HG03457 (cell line): ENCODE data around the gene FXYD3.

ENCODE experiments used
- ATAC-seq: cut with Tn5 transposase; IDR thresholded peaks from one replicate; pipeline ENCODE4 v1.9.1; 2021; ENCODE audit warnings: moderate number of reproducible peaks; ENCODE audit not compliant: unreplicated experiment

The FXYD3 gene

GRCh38 chr19:35105411-35106290, 10.0 kb upstream of the FXYD3 start:
- no peak for ATAC-seq

DNA sequence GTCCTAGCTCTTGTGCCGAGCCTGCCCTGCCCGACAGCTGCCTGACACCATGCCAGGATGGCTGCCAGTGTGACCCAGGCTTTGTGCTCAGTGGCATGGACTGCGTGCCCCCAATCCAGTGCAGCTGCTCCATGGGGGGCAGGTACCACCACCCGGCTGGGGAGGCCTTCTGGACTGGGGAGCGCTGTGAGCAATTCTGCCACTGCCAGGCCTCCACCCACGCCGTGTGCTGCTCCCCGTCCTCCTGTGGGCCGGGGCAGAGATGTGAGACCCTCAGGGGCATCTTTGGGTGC, 9.4 kb upstream of the FXYD3 start:
- ATAC-seq, result no peak

- no peak for ATAC-seq
Observed at GRCh38 chr19:35106898-35107541, 8.6 kb upstream of the FXYD3 start.

- ATAC-seq, result no peak
Observed at GRCh38 chr19:35107545-35107944, 8.1 kb upstream of the FXYD3 start.

- no peak for ATAC-seq
Observed at GRCh38 chr19:35108730-35109129, 6.9 kb upstream of the FXYD3 start.

GRCh38 chr19:35109395-35110112, 6.1 kb upstream of the FXYD3 start:
- no peak for ATAC-seq

- no peak for ATAC-seq
Observed at GRCh38 chr19:35110974-35111373, 4.6 kb upstream of the FXYD3 start.

DNA sequence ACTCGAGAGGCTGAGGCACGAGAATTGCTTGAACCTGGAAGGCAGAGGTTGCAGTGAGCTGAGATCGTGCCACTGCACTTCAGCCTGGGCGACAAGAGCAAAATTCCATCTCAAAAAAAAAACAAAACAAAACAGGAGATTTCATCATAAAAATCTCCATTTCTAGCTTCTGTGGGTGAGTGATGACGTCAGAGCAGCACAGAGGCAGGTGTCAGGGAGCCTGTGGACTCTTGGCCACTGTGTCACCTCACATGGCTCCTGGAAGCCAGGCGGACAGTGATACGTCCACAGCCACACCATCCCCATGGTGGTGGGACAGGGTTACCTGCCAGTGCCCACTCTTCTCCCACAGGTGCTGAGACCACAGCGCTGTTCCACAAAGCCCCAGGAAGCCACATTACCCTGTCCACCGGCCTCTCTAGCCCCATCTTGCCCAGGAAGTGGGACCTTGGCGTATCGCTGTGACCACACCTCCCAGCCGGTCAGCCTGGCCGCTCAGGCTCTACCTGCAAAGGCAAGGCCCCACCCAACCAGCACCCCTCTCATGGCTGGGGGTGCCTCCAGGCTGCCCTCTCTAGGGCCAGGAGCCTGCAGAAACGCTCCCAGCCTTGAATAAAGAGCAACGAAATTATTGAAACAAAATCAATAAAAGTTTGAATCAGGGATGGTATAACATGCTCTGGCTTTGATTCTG, 2.5 kb upstream of the FXYD3 start:
- ATAC-seq, result no peak

GRCh38 chr19:35114353-35115176, 1.1 kb upstream of the FXYD3 start:
- no peak for ATAC-seq

DNA sequence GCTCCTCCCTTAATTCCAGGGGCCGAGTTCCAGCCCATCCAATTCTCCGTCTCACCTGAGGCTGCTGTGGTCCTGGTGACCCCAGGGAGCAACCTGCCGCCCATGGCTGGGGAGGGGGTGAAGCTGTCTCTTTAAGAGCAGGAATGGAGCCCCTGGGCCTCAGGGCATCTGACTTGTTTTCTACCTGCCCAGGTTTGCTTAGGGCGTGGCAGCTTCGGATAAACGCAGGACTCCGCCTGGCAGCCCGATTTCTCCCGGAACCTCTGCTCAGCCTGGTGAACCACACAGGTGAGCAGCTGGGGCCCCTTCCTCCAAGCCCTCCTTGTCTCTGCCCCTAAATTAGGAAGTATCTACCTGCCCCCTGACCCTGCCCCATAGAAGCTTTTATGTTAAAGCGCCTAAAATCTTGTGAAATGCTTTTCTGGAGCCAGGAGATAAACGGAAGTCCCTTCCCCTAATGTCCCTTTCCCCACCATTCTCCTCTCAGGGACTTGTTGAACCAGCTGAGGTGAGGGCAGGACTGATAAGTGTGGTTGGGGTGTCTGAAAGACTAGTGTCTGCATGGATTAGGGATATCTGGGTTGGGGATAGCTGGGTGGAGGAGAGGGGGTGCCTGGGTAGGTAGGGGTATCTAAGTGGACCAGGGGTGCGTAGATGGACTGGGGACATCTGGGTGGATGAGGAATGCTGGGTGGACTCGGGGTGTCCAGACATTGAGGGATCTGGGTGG, 614 bp downstream of the FXYD3 start:
- no peak for ATAC-seq

DNA sequence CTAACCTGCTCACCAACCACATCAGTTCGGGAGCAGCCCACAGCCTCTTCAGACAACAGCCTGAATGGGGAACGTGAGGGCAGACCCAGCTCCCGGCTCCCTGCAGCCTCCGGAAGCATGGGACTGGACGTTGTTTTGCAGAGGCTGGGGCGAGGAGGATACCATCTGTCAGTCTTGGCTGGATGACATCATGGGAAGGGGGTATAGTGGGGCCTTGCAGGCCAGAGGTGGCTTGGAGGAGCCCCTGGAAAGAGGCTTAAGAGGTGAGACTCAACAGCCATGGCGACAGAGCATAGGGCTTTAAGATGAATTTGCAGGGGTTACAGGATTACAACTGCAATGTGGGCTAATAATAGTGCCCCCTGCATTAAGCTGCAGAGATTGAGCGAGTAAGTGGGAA, 1.5 kb downstream of the FXYD3 start:
- ATAC-seq, result no peak

DNA sequence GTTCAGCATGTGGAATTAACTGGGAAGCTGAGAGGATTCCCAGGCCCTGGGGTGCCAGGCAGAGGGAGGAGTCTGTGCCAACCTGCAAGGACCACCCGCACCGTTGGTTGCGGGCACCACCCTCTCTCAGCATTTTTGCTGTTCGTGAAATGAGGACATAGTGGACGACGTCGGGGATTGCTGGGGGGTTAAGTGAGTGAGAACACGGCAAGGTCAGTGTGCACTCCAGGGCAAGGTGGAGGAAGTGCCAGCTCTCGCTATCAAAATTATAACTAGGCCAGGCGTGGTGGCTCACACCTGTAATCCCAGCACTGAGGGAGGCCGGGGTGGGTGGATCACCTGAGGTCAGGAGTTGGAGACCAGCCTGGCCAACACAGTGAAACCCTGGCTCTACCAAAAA, 2.2 kb downstream of the FXYD3 start:
- no peak for ATAC-seq

DNA sequence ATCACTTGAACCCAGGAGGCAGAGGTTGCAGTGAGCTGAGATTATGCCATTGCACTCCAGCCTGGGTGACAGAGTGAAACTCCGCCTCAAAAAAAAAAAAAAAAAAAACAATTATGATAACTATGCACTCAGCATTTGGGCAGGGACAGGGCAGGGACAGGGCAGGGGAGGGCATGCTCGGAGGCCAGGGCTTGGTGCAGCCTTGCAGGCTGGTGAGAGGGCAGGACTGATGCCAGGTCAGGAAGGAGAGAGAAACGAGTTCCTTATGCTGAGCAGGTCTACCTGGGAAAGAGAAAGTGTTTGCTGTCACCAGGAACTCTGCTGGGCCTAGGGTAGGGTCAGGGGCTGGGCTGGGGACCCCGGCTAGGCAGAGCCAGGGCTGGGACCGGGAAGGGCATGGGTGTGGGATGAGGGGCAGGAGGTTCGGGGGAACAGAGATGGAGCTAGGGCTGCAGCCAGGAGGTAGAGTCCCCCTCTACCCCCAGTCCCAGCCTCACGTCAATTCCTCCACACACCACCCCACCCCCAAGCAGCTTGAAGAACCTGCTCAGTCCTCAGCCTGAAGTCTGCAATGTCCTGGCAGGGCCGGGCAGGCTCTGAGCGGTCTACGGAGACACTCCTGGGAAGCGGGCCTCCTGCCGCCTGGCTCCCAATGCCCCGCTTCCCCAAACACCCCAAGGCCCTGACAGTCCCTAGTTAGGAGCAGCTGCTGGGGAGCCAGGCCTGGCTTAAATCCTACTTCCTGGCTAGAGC, 2.8 kb downstream of the FXYD3 start:
- no peak for ATAC-seq

GRCh38 chr19:35119091-35119490, 3.5 kb downstream of the FXYD3 start:
- ATAC-seq, result no peak

GRCh38 chr19:35119578-35120155, 4.0 kb downstream of the FXYD3 start:
- no peak for ATAC-seq

- no peak for ATAC-seq
Observed at GRCh38 chr19:35120492-35120891, 4.9 kb downstream of the FXYD3 start.

- ATAC-seq, result no peak
Observed at GRCh38 chr19:35120898-35121297, 5.3 kb downstream of the FXYD3 start.

- no peak for ATAC-seq
Observed at GRCh38 chr19:35122687-35123551, 7.3 kb downstream of the FXYD3 start.
